ENCODE results near the gene KIF6.

KIF6 gene

GRCh38 chr6:39653612-39654011 lies 71.6 kb downstream of the KIF6 start:
- Histone ChIP-seq H3K4me3 (ENCODE audit: low read length) (no peak overlapping the region), H3K9me3 (ENCODE audit: insufficient read depth, low read depth, low read length) (no peaks in the 10 kb centered on the region), H3K4me1 (ENCODE audit: insufficient read depth, low read length) (peaks cover 18% of the 10 kb centered on the region; the same call in 1 of the 2 replicates), H3K27ac (ENCODE audit: low read length) (no peak overlapping the region), H3K9ac (ENCODE audit: low read depth, low read length) (no peak overlapping the region), H3K36me3 (ENCODE audit: insufficient read depth, low read depth, low read length) (no peaks in the 10 kb centered on the region), H3K27me3 (ENCODE audit: insufficient read depth, low read length) (no peaks in the 10 kb centered on the region)

GRCh38 chr6:39649996-39650395 lies 75.2 kb downstream of the KIF6 start:
- no peak overlapping the region for H3K27ac ChIP-seq (ENCODE audit: low read length)
- H3K4me1 ChIP-seq (ENCODE audit: insufficient read depth, low read length) = peaks cover 18% of the 10 kb centered on the region; the same call in 1 of the 2 replicates
- no peaks in the 10 kb centered on the region for H3K9me3 ChIP-seq (ENCODE audit: insufficient read depth, low read depth, low read length)
- H3K36me3 ChIP-seq (ENCODE audit: insufficient read depth, low read depth, low read length) = no peaks in the 10 kb centered on the region
- no peaks in the 10 kb centered on the region for H3K27me3 ChIP-seq (ENCODE audit: insufficient read depth, low read length)
- H3K9ac ChIP-seq (ENCODE audit: low read depth, low read length) = no peak overlapping the region
- no peak overlapping the region for H3K4me3 ChIP-seq (ENCODE audit: low read length)

DNA sequence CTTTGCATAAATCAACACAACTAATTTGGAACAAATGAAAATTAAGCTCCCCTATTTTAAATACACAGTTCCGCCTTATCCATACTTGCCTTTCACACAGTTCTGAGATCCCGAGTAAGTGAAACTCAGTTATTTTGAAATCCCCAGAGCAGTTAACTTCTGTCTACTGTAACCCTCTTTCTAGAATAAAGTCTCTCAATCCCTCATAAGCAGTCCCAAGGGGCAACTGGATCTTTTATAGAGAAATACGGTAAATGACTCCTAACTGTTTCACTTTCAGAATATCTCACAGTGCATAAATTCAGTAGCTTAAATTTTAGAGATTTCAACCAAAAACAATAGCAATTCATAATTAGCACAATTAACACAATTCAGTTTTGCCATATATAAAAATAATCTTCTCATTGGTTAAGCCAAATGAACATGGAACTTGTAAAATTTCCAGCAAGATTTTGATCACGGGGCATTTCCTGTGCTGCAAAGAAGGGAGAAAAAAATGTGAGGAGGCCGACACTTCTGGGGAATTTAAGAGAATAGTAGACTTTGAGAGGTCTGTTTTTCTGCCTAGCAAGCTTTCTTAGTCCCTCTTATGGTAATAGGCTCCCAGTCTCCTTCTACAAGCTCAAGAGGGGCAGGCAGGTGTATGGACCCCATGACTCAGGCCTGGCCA lies 78.3 kb downstream of the KIF6 start:
- H3K4me1 ChIP-seq (ENCODE audit: insufficient read depth, low read length) = peaks cover 4% of the 10 kb centered on the region; the same call in 1 of the 2 replicates
- H3K36me3 ChIP-seq (ENCODE audit: insufficient read depth, low read depth, low read length) = no peaks in the 10 kb centered on the region
- no peak overlapping the region for H3K4me3 ChIP-seq (ENCODE audit: low read length)
- no peak overlapping the region for H3K27ac ChIP-seq (ENCODE audit: low read length)
- no peaks in the 10 kb centered on the region for H3K27me3 ChIP-seq (ENCODE audit: insufficient read depth, low read length)
- H3K9me3 ChIP-seq (ENCODE audit: insufficient read depth, low read depth, low read length) = no peaks in the 10 kb centered on the region
- no peak overlapping the region for H3K9ac ChIP-seq (ENCODE audit: low read depth, low read length)

GRCh38 chr6:39642270-39642669 lies 82.9 kb downstream of the KIF6 start:
- Histone ChIP-seq H3K27ac (ENCODE audit: low read length) (no peak overlapping the region), H3K4me3 (ENCODE audit: low read length) (no peak overlapping the region), H3K36me3 (ENCODE audit: insufficient read depth, low read depth, low read length) (no peaks in the 10 kb centered on the region), H3K9ac (ENCODE audit: low read depth, low read length) (no peak overlapping the region), H3K9me3 (ENCODE audit: insufficient read depth, low read depth, low read length) (no peaks in the 10 kb centered on the region), H3K27me3 (ENCODE audit: insufficient read depth, low read length) (no peaks in the 10 kb centered on the region), H3K4me1 (ENCODE audit: insufficient read depth, low read length) (no peaks in the 10 kb centered on the region)

GRCh38 chr6:39638126-39638822 lies 86.9 kb downstream of the KIF6 start:
- no peak overlapping the region for H3K9ac ChIP-seq (ENCODE audit: low read depth, low read length)
- H3K27ac ChIP-seq (ENCODE audit: low read length) = no peak overlapping the region
- no peaks in the 10 kb centered on the region for H3K36me3 ChIP-seq (ENCODE audit: insufficient read depth, low read depth, low read length)
- H3K27me3 ChIP-seq (ENCODE audit: insufficient read depth, low read length) = no peaks in the 10 kb centered on the region
- no peaks in the 10 kb centered on the region for H3K4me1 ChIP-seq (ENCODE audit: insufficient read depth, low read length)
- H3K4me3 ChIP-seq (ENCODE audit: low read length) = no peak overlapping the region
- H3K9me3 ChIP-seq (ENCODE audit: insufficient read depth, low read depth, low read length) = no peaks in the 10 kb centered on the region

- Histone ChIP-seq H3K27ac (ENCODE audit: low read length) (no peak overlapping the region), H3K27me3 (ENCODE audit: insufficient read depth, low read length) (no peaks in the 10 kb centered on the region), H3K4me1 (ENCODE audit: insufficient read depth, low read length) (no peaks in the 10 kb centered on the region), H3K4me3 (ENCODE audit: low read length) (no peak overlapping the region), H3K9ac (ENCODE audit: low read depth, low read length) (no peak overlapping the region), H3K9me3 (ENCODE audit: insufficient read depth, low read depth, low read length) (no peaks in the 10 kb centered on the region), H3K36me3 (ENCODE audit: insufficient read depth, low read depth, low read length) (no peaks in the 10 kb centered on the region)
These were observed 90.4 kb downstream of the KIF6 start for GRCh38 chr6:39634646-39635341.

DNA sequence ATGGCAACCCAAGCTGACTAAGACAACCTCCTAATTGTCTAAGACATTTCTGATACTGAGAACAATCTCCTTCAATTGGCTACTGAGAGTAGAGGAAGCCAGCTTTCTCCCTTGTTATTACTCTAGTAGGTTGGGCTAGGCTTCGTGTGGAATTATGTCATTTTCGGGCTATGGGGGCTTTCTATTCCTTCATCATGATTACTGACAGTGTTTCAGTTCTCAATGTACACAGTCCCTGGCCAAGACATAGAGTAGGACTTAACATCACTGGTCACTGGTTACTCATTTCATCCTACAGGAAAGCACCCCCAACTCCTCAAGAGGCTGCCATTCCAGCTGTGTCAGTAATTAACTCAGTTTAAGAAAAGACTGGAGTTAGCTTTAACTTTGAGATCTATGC lies 100.0 kb downstream of the KIF6 start:
- Histone ChIP-seq H3K9me3 (ENCODE audit: insufficient read depth, low read depth, low read length) (no peaks in the 10 kb centered on the region), H3K4me1 (ENCODE audit: insufficient read depth, low read length) (no peaks in the 10 kb centered on the region), H3K9ac (ENCODE audit: low read depth, low read length) (no peak overlapping the region), H3K27me3 (ENCODE audit: insufficient read depth, low read length) (no peaks in the 10 kb centered on the region), H3K4me3 (ENCODE audit: low read length) (no peak overlapping the region), H3K27ac (ENCODE audit: low read length) (no peak overlapping the region), H3K36me3 (ENCODE audit: insufficient read depth, low read depth, low read length) (no peaks in the 10 kb centered on the region)

- Histone ChIP-seq H3K36me3 (ENCODE audit: insufficient read depth, low read depth, low read length) (no peaks in the 10 kb centered on the region), H3K27me3 (ENCODE audit: insufficient read depth, low read length) (no peaks in the 10 kb centered on the region), H3K4me3 (ENCODE audit: low read length) (no peak overlapping the region), H3K9me3 (ENCODE audit: insufficient read depth, low read depth, low read length) (no peaks in the 10 kb centered on the region), H3K27ac (ENCODE audit: low read length) (no peak overlapping the region), H3K9ac (ENCODE audit: low read depth, low read length) (no peak overlapping the region), H3K4me1 (ENCODE audit: insufficient read depth, low read length) (no peaks in the 10 kb centered on the region)
These were observed 101.5 kb downstream of the KIF6 start for GRCh38 chr6:39623750-39624149.

- Histone ChIP-seq H3K27me3 (ENCODE audit: insufficient read depth, low read length) (no peaks in the 10 kb centered on the region), H3K4me3 (ENCODE audit: low read length) (no peak overlapping the region), H3K9ac (ENCODE audit: low read depth, low read length) (no peak overlapping the region), H3K27ac (ENCODE audit: low read length) (no peak overlapping the region), H3K9me3 (ENCODE audit: insufficient read depth, low read depth, low read length) (no peaks in the 10 kb centered on the region), H3K36me3 (ENCODE audit: insufficient read depth, low read depth, low read length) (no peaks in the 10 kb centered on the region), H3K4me1 (ENCODE audit: insufficient read depth, low read length) (no peaks in the 10 kb centered on the region)
These were observed 107.7 kb downstream of the KIF6 start for GRCh38 chr6:39617520-39617919.

DNA sequence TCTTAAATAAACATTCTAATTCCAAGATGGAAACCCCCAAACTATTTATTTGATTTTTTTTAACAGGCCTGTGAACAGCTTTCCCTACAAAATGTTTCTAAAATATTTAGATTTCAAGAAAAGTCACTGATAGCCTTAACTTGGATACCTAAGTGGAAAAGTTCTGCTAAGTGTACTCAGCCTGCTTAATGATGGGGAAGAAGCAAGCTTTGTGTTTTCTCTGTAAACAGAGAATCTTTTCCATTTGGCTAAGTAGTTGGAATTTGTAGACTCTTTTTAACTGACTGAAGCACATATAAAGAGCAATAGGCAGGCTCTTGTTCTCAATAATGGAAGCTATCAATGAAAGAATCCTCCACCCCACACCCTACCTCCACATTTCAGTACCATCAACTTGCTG lies 108.2 kb downstream of the KIF6 start:
- no peaks in the 10 kb centered on the region for H3K27me3 ChIP-seq (ENCODE audit: insufficient read depth, low read length)
- H3K9ac ChIP-seq (ENCODE audit: low read depth, low read length) = no peak overlapping the region
- no peak overlapping the region for H3K27ac ChIP-seq (ENCODE audit: low read length)
- H3K9me3 ChIP-seq (ENCODE audit: insufficient read depth, low read depth, low read length) = no peaks in the 10 kb centered on the region
- H3K4me3 ChIP-seq (ENCODE audit: low read length) = no peak overlapping the region
- H3K4me1 ChIP-seq (ENCODE audit: insufficient read depth, low read length) = no peaks in the 10 kb centered on the region
- no peaks in the 10 kb centered on the region for H3K36me3 ChIP-seq (ENCODE audit: insufficient read depth, low read depth, low read length)

- H3K9me3 ChIP-seq (ENCODE audit: insufficient read depth, low read depth, low read length) = no peaks in the 10 kb centered on the region
- H3K4me3 ChIP-seq (ENCODE audit: low read length) = no peak overlapping the region
- no peak overlapping the region for H3K27ac ChIP-seq (ENCODE audit: low read length)
- H3K4me1 ChIP-seq (ENCODE audit: insufficient read depth, low read length) = no peaks in the 10 kb centered on the region
- no peaks in the 10 kb centered on the region for H3K36me3 ChIP-seq (ENCODE audit: insufficient read depth, low read depth, low read length)
- H3K9ac ChIP-seq (ENCODE audit: low read depth, low read length) = no peak overlapping the region
- H3K27me3 ChIP-seq (ENCODE audit: insufficient read depth, low read length) = no peaks in the 10 kb centered on the region
These were observed 109.6 kb downstream of the KIF6 start for GRCh38 chr6:39615622-39616021.

Measured in iPS-20b (cell line).